HG03280 (cell line): ENCODE data around the gene PEX19.
"Not testable (repeated sequence)": the region's sequence is repeated elsewhere in the genome, so short reads cannot be mapped to it uniquely, and the experiment has no call there.

Source experiments
- ATAC-seq: cut with Tn5 transposase; IDR thresholded peaks from one replicate; pipeline ENCODE4 v1.9.1; 2021; ENCODE audit warnings: mild to moderate bottlenecking, moderate library complexity; ENCODE audit not compliant: unreplicated experiment

The PEX19 gene, protein sequence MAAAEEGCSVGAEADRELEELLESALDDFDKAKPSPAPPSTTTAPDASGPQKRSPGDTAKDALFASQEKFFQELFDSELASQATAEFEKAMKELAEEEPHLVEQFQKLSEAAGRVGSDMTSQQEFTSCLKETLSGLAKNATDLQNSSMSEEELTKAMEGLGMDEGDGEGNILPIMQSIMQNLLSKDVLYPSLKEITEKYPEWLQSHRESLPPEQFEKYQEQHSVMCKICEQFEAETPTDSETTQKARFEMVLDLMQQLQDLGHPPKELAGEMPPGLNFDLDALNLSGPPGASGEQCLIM

DNA sequence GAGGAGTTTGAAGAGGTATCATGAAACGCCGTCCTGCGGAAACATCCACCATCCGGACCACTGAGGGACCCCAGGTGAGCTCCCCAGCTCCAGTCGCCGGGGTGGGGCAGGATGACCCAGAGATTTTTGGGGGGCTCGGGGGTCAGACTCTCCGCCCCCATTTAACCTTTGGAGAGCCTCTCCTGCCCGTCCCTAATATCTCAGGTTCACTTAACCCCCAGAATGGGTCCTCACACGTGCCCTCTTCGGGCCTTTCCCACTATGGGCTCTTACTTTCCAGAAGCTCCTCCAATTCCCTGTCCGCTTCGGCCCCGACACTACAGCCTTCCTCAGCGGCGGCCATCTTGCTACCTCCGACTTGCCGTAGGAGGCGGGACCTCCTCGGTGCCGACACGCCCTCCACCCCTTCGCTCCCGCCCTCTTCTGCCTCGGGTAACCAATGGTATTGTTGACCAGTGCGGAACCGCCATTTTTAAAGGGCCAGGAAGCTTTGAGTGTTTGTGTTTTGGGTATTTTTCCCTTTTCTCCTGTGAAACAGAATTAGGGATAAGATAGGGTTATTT, at the start of gene PEX19:
Gene PEX19 (minus strand): TSS at position 352 of the 563 bp plus-strand sequence. CDS start 9 bp downstream, at position 343.
- peak; percentile 98 for ATAC-seq

GRCh38 chr1:160332516-160332915, 47.6 kb upstream of the PEX19 start:
- no peak for ATAC-seq

- no peak for ATAC-seq
Measured at GRCh38 chr1:160330119-160330518, 45.2 kb upstream of the PEX19 start.

DNA sequence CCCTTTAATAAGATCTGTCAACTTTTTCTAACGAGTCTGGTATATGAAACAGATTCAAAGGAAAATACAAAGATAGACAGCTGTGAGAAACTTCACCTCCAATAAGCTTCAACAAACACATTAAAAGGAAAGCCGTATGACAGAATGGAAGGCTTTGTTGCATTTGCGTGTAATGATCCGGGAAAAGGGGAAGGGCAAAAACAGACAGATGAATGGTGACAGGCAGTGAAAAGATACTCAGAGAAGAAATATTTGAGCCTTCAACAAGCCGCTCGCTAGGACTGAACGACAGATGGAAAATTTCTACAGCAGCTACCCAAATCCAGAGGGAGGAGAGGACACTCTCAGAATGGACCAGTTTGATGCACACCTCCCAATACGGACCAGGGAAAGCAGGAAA, 43.3 kb upstream of the PEX19 start:
- no peak for ATAC-seq

- no peak for ATAC-seq
Measured at GRCh38 chr1:160326418-160326817, 41.5 kb upstream of the PEX19 start.

- ATAC-seq, result no peak
Measured at GRCh38 chr1:160325252-160325651, 40.3 kb upstream of the PEX19 start.

DNA sequence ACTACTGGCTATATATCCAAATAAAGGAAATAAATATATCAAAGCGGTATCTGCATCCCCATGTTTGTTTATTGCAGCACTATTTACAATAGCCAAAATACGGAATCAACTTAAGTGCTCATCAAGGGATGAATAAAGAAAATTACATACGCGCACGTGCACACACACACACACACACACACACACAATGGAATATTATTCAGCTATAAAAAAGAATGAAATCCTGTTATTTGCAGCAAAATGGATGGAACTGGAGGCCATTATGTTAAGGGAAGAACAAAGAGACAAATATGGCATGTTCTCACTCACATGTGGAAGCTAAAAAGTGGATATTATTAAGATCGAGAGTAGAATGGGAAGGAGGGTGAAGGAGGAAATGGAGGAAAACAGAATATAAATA, 37.9 kb upstream of the PEX19 start:
- no peak for ATAC-seq

DNA sequence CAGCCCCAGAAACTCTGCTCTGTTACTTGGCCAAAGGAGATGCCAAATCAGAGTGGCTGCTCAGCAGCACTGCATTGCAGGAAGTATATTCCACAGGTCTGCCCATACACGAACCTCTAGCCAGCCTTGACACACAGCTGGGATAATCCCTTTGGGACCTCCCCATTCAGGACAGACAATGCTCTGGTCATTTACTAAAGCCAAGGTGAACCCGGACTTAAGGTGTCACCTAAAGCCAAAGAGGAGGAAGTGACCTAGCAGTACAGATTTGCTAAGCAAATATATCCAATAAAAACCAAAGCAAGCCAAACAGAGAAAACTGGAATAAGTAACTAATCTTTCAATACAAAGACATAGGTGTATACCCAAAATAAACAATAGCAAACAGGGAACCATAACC, 30.4 kb upstream of the PEX19 start:
- ATAC-seq, result no peak

DNA sequence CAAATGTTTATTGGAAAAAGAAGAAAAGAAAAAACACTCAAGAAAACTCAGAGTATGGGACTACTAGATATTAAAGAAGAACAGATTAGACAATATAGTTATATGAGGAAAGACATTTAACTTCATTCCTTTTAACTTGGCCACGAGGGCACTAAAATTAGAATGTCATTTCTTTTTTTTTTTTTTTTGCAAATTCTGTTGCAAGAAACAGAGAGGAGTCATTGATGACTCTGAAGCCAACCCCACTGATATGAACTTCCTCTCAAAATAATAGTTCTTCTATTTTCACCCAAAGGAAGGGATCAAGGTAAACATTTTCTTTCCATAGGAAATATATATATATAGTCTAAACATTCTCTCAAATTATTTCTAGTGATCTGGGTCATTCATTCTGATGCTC, 24.6 kb upstream of the PEX19 start:
- ATAC-seq, result no peak

GRCh38 chr1:160309185-160309557, 24.2 kb upstream of the PEX19 start:
- ATAC-seq, result no peak

DNA sequence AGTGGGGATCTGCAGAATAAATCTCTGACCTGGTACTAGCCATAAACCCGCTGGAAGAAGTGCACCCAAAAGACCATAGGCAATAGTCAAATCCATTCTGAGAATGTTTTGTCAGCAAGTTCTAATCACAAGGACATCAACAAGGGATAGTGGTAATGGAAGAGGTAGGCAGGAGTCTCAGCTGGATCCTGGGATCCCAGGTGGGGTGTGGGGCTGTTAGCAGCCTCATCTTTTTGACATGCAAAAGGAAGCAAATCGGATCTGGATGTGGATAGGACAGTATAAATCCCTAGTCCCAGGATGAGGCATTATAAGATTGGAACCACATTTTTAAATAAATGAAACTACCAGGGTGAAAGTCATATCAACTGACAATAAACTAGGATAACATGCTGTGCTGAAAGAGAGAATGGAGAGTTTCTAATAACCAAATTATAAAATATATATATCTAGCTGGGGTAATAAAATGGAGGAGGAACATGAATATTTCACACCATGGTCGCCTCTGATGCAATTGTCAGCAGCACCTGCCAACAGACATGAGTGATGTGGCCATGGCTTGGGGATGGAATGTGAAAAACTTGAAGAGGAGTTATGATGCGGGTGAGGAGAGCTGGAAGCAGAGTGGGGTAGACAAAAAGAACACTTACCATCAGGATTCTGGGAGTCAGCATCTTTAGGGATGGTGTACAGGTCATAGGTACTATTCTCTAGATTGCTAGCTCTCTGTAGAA, 23.7 kb upstream of the PEX19 start:
- no peak for ATAC-seq

DNA sequence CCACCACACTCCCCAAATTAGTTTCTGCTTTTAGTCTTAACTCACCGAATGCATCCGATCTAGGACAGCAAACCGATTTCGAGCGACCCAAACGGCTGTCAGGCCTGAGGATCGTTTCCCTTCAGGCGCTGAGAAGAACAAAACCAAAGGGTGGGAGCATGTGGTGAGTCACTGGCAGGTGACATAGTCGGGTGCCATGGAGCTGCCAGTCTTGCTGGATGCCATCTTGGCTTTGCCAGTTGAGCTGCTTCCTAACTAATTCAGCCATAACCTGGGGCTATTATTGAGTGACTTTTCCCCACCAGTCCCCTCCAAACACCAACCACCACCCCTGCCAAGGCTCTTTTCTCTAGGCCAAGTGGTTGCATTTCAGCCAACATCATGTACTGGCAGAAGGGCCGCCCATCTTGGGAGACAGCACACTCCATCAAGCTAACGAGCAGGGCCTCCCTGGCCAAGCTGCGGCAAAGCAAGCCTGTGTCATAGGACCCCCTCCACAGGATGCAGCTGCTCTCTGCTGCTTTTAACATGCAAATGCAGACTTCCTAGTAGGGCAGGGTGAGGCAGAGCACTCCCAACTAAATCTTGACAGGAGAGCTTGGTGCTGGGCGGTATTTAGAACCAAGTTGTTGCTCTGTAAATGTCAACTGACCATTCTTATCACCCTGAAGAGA, 22.3 kb upstream of the PEX19 start:
- ATAC-seq, result no peak

DNA sequence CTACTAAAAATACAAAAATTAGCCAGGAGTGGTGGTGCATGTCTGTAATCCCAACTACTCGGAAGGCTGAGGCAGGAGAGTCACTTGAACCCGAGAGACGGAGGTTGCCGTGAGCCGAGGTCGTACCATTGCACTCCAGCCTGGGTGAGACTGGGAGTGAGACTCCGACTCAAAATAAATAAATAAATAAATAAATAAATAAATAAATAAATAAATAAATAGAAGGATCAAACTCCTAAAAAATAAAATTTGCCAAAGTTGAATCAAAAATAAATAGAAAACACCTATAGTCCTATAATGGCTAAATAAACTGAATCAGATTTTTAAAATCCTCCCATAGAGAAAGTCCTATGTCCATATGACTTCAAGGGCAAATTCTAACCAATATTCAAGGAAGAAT, 15.2 kb upstream of the PEX19 start:
- no peak for ATAC-seq

GRCh38 chr1:160296036-160296435, 11.1 kb upstream of the PEX19 start:
- ATAC-seq, result no peak

GRCh38 chr1:160293020-160293968, 8.4 kb upstream of the PEX19 start:
- no peak for ATAC-seq

DNA sequence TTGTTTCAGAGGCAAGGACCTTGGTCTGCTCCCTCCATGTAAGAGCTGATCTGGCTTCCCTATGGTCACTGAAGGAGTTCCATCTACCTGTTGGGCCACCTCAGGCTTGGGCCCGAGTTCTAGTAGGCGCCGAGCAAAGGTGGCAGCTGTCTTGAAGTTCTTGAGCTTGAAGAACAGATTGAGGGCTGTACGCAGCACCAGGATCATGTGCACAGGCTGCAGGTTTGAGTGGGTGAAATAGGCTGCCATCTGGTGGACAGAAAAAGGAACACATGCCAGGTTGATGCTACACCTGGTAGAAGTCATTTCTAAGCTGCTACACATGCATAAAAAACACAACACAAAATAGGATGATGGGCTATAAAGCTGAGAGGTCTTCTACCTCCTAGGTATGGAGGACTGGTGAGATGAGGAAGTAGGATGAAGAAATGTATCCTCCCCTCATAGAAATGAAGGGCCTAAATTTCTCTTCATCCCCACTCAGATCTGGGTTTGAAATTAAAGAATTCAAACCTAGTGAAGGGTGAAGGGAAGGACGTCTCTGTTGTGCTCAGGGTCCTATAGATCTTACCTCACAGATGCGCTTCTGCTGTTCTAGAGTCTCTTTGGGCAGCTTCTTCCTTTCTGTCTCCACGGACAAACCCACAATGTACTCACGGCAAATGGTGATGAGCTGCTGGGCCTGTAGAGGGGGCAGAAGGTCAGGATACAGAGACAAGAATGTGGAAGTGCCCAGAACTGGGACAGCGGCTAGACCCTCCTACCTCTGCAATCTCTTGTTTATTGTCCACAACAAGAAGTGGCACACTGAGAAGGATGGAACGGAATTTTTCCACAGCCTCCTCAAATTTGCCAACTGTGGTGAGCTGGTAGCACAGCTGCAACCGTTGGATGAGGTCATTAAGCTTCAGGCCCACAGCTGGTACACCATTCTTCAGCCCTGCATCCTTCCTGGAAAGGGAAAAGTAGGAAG, 6.6 kb upstream of the PEX19 start:
- peak; percentile 79 for ATAC-seq

DNA sequence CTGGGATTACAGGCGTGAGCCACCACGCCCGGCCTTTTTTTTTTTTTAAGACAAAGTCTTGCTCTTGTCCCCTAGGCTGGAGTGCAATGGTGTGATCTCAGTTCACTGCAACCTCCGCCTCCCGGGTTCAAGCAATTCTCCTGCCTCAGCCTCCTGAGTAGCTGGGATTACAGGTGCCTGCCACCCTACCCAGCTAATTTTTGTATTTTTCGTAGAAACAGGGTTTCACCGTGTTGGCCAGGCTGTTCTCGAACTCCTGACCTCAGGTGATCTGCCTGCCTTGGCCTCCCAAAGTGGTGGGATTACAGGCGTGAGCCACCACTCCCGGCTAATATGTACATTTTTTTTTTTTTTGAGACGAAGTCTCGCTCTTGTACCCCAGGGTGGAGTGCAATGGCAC, 2.8 kb upstream of the PEX19 start:
- ATAC-seq, result not testable (repeated sequence)

DNA sequence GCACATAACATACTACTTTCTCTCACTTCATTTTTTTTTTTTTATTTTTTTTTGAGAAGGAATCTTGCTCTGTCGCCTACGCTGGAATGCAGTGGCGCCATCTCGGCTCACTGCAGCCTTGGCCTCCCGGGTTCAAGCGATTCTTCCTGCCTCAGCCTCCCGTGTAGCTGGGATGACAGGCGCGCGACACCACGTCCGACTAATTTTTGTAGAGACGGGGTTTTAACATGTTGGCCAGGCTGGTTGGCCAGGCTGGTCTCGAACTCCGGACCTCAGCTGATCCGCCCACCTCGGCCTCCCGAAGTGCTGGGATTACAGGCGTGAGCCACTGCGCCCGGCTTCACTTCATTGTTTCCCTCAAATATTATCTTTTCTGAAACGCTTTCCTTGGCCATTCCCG, 573 bp upstream of the PEX19 start:
- ATAC-seq, result no peak

DNA sequence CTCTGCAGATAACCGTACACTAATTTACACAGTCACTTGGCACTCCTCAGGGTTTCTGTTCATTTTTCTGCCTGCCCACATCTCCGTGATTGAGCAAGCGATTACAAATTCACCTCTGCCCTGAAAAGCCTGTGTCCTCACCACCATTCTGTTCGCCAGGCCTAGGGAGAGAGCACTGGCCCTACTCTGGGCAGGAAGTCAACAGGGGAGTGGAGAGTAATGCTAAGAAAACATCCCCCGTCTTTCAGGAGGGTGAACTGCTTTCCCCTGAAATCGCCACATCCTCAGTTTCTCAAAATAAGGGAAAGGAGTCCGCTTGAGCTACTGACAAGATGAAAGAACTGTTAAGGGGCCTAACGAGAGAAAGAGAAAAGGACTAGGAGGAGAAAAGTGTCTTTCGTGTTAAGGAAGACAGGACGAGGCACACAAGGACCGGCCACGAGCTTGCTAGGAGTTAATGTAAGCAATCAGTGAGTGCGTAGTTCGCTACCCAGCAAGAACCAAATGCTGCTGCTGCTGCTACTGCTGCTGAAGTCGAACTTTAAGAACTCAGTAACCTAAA, 632 bp downstream of the PEX19 start:
- peak; percentile 13 for ATAC-seq
